Measurements from ENCODE around the gene ZNF318.

DNA sequence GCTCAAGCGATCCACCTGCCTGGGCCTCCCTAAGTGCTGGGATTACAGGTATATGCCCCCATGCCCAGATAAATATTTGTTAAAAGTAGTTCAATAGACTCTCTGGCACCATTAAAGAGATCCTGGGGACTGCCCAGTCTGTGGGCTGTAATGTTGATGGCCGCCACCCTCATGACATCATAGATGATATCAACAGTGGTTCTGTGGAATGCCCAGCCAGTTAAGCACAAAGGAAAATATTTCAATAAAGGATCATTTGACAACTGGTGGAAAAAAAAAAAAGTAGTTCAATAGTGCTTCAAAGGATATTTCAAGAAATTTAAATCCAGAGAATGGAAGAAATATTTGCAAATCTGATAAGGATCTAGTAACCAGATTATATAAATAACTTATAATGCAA lies 59.3 kb downstream of the ZNF318 start:
- TF ChIP-seq LEF1 (IDR thresholded peaks at IDR 0.05; ENCODE audit: borderline replicate concordance) (no peak), FOXA1 (IDR thresholded peaks at IDR 0.05) (no peak), FOXM1 (IDR thresholded peaks at IDR 0.05; ENCODE audit: borderline replicate concordance) (no peak), NFRKB (IDR thresholded peaks at IDR 0.05) (no peak), ZNF384 (IDR thresholded peaks at IDR 0.05) (no peak), FOXK2 (IDR thresholded peaks at IDR 0.05) (no peak), BHLHE40 (IDR thresholded peaks at IDR 0.05; ENCODE audit: borderline replicate concordance) (no peak), SP1 (IDR thresholded peaks at IDR 0.05) (no peak), L3MBTL2 (conservative IDR thresholded peaks at IDR 0.05) (no peak), ELF4 (IDR thresholded peaks at IDR 0.05) (no peak), CTBP1 (IDR thresholded peaks at IDR 0.05; ENCODE audit: borderline replicate concordance) (no peak)

All from HEK293T (cell line).